Measurements from ENCODE around the gene RORC.

GRCh38 chr1:151867765-151868411 lies 36.3 kb upstream of the RORC start:
- TF ChIP-seq REST (IDR thresholded peaks at IDR 0.05; ENCODE audit: insufficient read depth in 1 of 2, low read depth in 2 of 2, low read length in 2 of 2) (no peak), SIN3A (IDR thresholded peaks at IDR 0.05; ENCODE audit: borderline replicate concordance, insufficient read depth, low read length) (no peak), POLR2AphosphoS5 (IDR thresholded peaks at IDR 0.05; ENCODE audit: low read depth, low read length) (no peak), TAF1 (IDR thresholded peaks at IDR 0.05; ENCODE audit: borderline replicate concordance, insufficient read depth, low read length) (no peak)

All from PFSK-1 (cell line).